GM19452 (cell line): ENCODE data around the gene B2M.
A peak's percentile ranks its signal among the peaks of the same experiment; 100 is the strongest.
"Not testable (repeated sequence)": the region's sequence is repeated elsewhere in the genome, so short reads cannot be mapped to it uniquely, and the experiment has no call there.

Source experiments
- ATAC-seq: cut with Tn5 transposase; IDR thresholded peaks from one replicate; pipeline ENCODE4 v1.9.1; 2021; ENCODE audit not compliant: unreplicated experiment

The B2M gene

DNA sequence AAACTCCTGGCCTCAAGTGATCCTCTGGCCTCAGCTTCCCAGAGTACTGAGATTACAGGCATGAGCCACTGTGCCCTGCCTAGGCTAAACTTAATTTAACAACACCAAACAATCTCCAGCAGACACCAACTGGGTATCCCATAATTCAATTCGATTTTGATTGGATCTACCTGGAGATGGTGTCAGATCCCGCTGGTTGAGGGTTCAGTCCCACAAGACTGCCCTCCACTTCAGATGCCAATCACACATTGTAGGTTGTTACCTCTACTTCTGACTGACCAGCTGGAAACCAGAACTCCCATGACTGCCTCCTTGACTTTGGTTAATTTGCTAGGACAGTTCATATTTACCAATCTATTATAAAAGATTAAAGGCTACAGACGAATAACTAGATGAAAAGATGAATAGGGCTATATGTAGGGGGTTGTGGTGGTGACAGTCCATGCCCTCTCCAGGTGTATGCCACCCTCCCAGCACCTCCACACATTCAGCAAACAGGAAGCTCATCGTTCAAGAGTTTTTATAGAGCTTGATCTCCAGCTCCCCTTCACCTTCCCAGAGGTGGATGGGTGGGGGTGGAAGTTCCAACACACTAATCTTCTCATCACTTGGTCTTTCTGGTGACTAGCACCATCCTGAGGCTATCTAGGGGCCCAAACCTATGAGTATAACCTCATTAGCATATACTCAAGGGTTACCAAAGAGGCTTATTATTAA, 9.3 kb downstream of the B2M start:
- ATAC-seq: no peak

DNA sequence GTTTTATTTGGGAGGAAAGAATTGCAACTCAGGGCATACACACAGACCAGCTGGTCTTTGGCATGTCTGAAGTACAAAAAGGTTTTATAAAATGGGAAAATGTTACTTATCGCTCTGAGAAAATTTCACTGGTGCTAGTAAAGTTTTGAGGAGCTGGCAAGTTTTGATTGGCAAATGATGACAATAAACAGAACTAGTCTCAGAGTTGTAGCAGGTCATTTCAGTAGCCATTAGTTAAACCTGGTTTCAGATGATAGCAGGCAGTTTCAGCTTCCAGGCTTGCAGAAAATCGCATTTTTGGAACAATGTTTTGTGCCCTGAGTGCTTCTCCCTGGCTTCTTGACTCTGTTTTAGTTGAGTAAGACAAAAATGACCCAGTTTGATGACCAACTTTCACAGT, 10.7 kb downstream of the B2M start:
- no peak for ATAC-seq

DNA sequence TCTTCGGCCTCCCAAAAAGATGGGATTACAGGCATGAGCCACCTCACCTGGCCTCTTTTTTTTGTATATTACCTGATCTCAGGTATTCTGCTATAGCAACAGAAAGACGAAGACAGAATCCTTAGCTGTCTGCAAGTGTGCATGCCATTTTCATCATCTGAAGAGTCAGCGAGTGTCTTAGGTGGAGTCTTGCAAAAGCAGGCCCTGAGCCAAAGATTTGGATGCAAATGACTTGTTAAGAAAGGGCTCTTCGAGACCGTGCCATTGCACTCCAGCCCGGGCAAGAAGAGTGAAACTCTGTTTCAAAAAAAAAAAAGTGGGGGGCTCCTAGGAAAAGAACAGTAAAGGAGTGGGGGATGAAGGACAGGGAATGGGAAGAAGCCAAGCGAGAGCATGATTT, 14.8 kb downstream of the B2M start:
- no peak for ATAC-seq

DNA sequence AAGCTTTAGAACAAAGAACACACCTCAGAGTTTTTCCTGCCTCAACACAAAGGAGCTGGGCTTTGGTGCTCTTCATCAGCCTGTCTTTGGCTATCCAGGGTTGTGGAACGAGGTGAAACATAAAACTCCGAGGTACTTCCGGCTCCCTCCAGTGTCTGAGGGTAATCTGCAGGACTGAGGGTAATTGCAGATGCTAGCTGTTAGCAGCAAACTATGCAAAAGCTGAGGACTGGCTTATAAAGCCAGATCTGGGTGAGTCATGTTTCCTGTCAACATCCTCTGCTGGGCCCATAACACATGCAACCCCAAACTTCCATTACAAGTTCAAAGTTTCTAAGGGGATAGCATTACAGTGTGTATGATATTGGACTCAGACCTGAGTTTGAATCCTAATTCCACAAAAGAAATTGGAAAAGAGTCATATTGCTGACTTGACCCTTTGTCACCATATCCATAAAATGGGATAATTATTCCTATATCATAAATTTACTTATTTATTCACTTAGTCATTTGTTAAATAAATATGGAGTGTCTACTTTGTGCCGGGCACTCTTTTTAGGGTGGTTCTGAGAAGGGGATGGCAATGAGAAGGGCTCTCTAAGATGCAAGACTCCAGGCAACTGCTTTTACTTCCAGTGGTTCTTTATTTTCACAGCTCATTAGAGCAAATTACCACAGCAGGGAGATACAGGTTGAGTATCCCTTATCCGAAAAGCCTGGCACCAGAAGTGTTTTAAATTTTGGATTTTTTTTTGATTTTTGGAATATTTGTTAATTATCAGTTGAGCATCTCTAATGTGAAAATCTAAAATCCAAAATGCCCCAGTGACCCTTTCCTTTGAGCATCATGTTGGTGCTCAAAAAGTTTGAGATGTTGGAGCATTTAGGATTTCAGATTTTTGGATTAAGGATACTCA, 15.5 kb downstream of the B2M start:
- peak; percentile 32 for ATAC-seq

DNA sequence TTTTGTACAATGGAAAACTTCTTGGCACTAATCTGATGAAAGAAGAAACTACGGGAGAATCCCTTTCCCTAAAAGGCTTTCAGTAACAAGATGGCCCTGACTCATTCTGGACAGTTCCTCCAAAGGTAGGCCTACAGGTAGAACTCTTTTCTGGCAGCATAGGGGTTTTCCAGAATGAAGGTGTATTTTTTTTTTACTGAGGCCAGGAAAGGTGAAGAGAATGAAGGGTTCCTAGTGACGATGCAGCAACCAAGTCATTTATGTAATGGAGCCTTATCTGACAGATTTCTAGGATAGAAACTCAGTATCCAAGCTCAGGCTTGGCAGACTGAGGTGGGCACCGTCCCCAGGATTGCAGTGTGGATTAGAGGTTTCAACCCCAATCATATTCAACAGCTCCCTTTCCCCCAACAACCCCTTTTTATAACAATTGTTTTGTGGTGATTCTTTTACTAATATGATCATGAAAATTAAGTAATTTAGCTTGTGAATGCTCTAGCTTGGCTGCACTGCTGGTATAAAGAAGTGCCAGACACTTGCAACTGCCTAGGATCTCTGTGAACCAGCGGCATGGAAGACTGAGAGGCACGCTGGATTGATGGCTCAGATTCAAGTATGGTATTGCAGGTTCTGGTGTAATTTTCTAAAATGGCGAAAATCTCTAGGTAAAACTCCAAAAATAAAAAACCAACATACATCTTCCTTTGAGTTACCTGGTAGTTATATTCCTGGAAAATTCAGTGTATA, 16.3 kb downstream of the B2M start:
- ATAC-seq: no peak

DNA sequence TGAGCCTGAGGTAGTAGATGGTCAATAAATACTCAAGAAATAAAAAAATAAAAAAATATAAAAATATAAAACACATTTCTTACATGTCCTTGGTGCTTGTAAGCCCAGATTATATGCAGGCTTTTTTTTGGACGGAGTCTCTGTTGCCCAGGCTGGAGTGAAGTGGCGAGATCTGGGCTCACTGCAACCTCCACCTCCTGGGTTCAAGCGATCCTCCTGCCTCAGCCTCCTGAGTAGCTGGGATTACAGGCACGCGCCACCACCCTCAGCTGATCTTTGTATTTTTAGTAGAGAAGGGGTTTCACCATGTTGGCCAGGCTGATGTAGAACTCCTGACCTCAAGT, 16.9 kb downstream of the B2M start:
- not testable (repeated sequence) for ATAC-seq

DNA sequence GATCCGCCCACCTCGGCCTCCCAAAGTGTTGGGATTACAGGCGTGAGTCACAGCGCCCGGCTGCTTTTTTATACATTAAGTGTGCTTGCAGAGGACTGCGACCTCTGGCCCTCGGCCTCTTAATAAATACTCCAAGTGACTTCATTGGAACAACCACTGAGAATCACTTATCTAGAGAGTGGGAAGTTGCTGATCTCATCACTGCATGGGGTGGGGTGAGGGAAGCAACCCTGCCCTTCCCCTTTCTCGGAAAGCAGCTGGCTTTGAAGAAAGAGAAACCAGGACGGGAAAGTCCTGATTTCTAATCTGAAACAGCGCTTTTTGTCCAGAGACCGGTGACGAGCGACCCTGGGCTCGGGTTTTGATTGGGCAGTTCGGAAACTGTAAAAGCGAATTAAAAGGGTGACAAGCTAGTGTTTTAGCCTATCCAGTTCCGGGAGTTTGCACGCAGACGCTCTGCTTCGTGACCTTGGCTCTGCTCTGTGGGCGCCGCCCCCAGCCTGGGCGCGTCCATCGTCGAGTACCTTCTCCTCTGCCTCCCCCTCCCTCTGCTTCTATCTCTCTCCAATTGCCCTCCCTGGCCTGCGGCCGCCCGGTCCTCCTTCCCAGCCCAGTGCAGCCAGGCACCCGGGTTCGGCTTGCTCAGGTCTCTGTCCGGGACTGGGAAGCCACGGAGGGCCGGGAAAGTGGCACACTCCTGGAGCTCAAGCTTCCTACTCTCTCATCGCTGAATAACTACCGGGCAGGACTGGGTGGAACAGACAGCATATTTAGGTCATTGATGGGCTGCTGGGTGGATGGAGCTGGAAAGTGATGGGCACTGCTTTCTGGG, 17.5 kb downstream of the B2M start:
- ATAC-seq: peak; percentile 73

DNA sequence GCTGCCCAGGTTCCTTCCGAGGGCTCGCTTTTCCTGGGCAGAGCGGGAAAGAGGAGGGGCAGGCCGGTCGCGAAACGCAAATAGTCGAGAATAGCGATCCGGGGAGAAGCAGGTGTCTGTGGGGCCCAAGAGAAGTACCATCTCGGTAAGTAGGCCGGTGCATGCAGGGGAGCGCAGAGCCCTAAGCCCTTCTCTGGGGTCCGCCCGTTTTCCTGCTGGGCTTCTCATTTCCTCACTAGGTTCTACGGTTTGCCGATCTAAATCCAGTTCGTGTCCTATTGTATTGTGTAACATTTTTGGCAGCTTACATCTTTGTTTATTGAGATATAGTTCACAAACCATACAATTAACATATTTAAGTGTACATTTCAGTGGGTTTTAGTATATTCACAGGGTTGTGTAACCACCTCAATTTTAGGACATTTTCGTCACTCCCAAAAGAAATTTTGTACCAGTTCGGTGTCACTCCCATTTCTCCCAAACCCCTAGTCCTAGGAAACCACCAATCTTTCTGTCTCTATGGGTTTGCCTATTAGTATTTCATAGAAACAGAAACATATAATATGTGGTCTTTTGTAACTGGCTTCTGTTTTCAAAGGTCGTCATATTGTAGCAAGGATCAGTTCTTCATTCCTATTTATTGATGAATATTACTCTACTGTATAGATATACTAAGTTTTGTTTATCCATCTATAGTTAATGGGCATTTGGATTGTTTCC, 18.3 kb downstream of the B2M start:
- ATAC-seq: no peak

DNA sequence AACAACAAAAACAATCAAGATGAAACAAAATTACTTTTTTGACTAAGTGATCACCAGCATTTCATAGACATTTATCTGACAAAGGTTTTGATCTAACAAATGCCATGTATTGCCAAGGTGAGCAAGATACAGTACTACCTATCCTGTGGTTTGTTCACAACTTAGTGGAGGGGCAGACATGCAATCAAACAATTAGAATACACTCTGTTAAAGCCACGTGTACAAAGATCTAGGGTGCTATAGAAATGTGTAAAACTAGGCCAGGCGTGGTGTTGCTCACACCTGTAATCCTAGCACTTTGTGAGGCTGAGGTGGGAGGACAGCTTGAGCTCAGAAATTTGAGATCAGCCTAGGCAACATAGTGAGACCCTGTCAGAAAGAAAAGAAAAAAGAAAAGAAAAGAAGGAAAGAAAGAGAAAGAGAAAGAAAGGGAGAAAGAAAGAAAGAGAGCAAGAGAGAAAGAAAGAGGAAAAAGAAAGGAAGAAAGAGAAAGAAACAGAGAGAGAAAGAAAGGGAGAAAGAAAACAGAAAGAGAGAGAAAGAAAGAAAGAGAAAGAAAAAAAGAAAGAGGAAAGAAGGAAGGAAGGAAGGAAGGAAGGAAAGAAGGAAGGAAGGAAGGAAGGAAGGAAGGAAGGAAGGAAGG, 23.6 kb downstream of the B2M start:
- ATAC-seq: no peak

DNA sequence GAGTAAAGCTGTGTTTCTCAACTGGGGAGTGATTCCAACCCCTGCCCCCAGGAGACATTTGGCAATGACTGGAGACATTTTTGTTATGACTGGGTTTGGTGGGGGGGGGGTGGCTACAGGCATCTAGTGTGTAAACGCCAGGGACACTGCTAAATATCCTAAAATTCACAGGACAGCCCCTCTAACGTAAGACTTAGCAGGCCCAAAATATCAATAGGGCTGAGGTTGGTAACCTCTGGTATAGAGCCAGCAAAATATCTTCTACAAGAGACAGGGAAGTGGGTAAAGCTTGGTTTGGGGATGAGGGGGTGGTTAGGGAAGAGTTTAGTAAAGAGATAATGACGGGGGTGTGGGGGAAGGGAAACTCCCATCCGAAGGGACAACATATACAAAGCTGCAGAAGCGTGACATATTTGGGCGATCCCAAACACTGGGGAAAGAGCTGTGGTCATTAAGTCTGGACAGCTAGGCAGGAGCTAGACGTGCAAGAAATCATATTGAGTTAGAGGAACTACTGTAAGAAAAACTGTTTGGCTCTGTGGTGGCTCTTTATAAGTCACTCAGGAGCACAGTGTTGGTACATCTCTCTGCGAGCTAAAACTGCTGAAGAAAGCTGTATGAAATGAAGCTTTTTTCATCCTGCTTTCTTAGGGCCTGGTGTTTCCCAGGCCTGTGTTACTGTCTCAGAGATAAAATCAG, 24.3 kb downstream of the B2M start:
- no peak for ATAC-seq

DNA sequence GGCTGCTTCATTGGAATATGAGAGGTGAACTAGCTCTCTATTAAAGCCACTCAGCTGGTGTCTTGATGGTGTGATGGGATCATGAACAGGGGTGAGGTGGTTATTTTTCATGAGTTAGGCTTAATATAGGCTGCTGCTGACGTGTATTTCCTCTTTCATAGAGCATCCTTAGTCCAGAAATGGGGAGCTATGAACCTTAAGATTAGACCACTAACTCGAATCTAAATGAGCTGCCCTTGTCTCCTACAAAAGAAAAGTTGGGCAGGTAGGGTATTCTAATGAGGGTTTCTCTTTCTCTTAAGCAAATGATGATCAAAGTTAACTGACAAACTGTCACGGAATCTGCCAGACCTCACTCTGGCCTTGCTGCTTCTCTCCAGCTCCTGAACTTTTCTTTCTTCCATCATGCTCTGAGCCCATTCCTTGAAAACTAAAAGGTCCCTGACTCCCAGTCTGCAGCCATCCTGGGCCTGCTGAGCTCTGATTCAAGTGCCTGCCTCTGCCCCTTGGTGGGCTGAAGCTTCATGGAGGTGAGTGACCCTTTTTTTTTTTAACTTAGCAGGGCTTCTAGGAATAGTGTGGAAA, 25.0 kb downstream of the B2M start, which contains the start of gene TRIM69:
TSS of gene TRIM69 (plus strand) at position 348 of the 585 bp plus-strand sequence. CDS start at position 525, 177 bp downstream.
- ATAC-seq: no peak

DNA sequence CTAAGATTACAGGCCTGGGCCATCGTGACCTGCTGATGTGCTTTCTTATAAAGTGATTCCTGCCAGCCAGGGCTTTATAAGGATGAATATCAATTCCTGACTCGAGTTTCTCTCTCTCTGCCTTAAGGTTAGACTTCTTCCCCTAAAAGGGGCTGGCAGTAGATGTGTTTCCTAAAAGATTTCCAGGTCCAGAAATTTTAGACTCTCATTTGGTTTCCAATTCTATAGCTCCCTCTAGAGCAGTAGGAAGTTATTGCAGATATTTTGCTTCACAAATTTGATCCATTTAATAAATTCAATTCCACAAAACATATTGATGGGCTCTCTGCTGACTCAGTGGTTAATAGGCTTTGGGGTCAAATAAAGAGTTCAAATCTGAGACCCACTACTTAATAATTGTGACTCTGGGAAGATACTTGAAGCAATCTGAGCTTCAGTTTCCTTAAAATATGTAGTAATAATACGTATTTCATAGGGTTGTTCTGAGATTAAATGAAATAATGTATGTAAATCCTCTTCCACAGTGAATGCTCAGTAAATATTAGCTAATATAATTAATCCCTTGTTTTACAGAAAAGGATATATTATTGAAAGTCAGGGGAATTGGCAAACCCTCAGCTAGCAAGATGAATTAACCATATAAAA, 27.1 kb downstream of the B2M start:
- ATAC-seq: no peak

DNA sequence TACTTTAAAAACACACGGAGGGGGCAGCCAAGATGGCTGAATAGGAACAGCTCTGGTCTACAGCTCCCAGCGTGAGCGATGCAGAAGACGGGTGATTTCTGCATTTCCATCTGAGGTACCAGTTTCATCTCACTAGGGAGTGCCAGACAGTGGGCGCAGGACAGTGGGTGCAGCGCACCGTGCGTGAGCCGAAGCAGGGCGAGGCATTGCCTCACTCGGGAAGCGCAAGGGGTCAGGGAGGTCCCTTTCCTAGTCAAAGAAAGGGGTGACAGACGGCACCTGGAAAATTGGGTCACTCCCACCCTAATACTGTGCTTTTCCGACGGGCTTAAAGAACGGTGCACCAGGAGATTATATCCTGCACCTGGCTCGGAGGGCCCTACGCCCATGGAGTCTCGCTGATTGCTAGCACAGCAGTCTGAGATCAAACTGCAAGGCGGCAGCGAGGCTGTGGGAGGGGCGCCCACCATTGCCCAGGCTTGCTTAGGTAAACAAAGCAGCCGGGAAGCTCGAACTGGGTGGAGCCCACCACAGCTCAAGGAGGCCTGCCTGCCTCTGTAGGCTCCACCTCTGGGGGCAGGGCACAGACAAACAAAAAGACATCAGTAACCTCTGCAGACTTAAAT, 28.0 kb downstream of the B2M start:
- not testable (repeated sequence) for ATAC-seq

DNA sequence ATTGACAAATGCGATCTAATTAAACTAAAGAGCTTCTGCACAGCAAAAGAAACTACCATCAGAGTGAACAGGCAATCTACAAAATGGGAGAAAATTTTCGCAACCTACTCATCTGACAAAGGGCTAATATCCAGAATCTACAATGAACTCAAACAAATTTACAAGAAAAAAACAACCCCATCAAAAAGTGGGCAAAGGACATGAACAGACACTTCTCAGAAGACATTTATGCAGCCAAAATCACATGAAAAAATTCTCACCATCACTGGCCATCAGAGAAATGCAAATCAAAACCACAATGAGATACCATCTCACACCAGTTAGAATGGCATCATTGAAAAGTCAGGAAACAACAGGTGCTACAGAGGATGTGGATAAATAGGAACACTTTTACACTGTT, 32.1 kb downstream of the B2M start:
- not testable (repeated sequence) for ATAC-seq

DNA sequence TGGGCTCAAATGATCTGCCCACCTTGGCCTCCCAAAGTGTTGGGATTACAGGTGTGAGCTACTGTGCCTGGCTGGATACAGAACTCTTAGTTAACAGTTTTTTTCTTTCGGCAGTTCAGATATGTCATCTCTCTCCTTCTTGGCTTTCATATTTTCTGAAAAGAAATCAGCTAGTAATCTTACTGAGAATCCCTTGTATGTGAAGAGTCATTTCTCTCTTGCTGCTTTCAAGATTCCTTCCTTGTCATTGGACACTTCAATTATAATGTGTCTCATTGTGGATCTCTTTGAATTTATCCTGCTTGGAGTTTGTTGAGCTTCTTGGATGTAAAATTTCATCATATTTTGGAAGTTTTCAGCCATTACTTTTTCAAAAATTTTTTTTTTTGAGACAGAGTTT, 42.0 kb downstream of the B2M start:
- ATAC-seq: no peak

DNA sequence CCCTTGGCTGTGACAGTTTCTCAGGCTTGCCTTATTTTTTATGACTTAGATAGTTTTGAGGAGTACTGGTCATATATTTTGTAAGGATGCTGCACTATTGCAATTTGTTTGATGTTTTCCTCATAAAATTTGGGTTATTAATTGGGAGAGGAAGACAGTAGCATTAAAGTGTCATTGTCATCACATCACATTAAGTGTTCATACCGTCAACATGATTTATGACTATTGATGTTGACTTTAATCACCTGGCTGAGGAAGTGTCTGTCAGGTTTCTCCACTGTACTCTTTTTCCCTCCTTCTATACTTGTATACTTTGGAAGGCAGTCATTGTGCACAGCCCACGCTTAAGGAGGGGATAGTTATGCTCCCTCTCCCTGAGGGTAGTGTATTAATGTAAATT, 51.9 kb downstream of the B2M start:
- no peak for ATAC-seq

DNA sequence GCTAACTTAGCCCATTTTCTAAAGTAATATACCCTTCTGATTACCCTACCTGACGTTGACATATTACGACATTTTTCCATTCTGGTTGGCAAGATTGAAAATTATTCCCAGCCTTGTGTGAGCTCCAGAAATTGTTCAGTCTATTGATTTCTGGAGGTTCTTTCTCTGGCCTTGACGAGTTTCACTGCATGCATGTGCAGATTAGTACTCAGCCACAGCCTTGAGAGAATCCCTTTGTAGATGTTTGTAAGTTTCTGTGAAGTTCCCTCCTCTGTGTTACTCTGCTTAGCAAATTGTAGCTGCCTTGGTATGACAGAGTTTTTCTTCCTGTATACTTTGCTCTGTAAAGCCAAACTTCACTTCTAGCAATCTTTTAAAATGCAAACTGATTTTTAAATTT, 52.5 kb downstream of the B2M start:
- no peak for ATAC-seq

DNA sequence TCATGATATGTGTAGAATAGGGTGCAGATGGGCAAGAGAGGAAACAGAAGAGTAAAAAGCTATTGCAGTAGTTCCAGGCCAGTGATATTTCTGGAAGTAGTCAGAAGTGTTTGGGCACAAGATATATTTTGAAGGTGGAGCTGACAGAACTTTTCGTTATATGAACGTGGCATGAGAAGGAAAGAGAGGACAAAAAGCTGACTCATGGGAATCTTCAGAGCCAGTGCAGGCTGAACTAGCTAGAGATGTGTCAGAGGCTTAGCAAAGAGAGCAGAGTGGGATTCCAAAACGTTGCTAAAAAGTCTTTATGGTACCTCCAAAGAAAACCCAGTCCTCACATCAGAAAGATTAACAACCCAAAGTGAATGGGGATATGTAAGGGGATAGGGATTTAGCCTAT, 53.7 kb downstream of the B2M start:
- no peak for ATAC-seq
